ENCODE results near the gene ANKRD63.

DNA sequence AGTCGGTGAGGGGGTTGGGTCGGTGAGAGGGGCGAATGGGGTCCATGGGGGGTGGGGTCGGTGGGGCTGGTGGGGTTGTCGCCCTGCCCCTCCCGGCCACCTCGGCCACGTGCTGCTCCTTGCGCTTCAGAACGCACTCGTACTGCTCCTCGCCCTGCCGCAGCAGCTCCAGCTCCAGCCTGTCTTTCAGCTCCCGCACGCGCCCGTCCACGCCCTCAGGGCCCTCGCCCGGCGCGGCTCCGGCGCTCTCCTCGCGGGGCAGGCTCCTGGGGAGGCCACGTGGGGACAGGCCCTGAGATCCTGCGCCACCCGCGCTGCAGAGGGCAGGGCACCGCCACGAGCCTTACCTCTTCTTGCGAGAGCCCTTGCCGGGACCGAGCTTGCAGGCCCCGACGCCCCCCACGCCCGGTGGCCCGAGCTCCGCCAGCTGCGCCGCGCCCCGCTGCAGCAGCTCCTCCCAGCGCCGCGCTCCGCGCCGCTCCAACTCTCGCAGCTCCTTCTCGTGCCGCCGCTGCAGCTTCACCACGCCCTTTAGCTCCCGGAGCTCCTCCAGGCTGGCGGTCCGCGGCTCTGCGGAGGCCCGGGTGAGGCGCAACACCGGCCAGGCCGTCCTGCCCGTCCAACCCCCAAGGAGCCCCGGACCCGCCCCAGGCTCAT, 8.2 kb upstream of the ANKRD63 start:
- no peak for TF ChIP-seq EZH2 (IDR thresholded peaks at IDR 0.05; ENCODE audit: borderline replicate concordance, low read length)
- TF ChIP-seq, protein P1, sequence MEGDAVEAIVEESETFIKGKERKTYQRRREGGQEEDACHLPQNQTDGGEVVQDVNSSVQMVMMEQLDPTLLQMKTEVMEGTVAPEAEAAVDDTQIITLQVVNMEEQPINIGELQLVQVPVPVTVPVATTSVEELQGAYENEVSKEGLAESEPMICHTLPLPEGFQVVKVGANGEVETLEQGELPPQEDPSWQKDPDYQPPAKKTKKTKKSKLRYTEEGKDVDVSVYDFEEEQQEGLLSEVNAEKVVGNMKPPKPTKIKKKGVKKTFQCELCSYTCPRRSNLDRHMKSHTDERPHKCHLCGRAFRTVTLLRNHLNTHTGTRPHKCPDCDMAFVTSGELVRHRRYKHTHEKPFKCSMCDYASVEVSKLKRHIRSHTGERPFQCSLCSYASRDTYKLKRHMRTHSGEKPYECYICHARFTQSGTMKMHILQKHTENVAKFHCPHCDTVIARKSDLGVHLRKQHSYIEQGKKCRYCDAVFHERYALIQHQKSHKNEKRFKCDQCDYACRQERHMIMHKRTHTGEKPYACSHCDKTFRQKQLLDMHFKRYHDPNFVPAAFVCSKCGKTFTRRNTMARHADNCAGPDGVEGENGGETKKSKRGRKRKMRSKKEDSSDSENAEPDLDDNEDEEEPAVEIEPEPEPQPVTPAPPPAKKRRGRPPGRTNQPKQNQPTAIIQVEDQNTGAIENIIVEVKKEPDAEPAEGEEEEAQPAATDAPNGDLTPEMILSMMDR (IDR thresholded peaks at IDR 0.05; ENCODE audit: low read length), result no peak
